Measurements from ENCODE around the gene ACSL4.

Gene ACSL4

DNA sequence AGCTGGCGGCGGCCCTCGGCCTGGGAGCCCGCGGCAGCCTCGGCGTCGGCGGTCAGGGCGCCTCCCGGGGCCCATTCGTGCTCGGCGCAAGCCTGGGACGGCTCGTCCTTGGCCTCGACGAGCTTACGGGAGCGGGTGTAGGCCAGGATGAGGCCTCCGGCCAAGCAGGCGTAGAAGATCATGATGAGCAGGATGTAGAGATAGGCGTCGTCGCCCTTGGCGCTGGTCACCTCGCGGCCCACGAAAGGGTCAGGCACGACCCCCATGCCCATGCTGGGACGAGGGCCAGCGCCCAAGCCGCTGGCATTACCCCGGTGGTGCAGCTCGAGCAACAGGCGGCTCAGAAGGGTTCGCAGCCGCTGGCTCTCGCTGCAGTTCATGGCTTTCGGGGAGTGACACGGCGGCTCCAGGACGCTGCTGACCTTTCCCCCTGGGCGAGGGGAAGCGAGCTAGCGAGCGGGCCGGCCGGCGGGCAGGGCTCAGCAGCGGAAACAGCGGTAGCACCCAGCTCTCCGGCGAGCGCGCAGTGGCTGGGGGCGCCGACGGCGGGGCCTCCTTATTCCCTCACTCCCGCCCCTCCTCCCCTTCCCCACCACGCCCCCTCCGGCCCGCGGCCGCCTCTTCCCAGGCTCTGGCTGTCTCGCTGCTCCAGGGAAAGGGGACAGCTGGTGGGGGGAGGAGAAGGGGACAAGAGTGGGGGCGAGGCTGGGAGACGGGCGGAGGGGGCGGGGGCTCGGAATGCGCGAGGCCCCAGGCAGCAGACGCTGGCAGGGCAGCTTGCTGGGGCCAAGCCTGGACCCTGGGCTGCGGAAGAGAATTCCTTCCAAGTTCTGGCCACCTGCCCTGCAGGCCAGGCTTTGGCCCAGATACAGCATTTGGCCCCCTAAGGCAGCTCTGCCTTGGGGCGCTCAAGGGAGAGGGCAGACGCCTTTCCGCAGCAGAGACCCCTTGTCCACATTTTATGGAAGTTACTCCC is 108.1 kb downstream of the ACSL4 start, which contains the start of gene KCNE5:
TSS of gene KCNE5 (minus strand) at position 532 of the 976 bp plus-strand sequence. CDS start at position 380, 152 bp downstream.
- Histone ChIP-seq H3F3A (ENCODE audit: low read depth) (no peaks in the 10 kb centered on the region), H4K20me1 (ENCODE audit: insufficient read depth, low read length, poor library complexity, severe bottlenecking) (no peaks in the 10 kb centered on the region), H3K4me3 (ENCODE audit: low read length, poor library complexity, severe bottlenecking) (no peak within 1 kb of the TSS), H3K9me2 (replicated peaks; ENCODE audit: low read depth, low read length) (no peaks in the 10 kb centered on the region), H3K79me2 (ENCODE audit: insufficient read depth, low read length) (no peaks in the 10 kb centered on the region), H3K4me2 (ENCODE audit: low read depth, low read length, poor library complexity, severe bottlenecking) (no peak within 1 kb of the TSS), H3K27me3 (ENCODE audit: insufficient read depth, low read length, poor library complexity, severe bottlenecking) (no peaks in the 10 kb centered on the region), H3K36me3 (ENCODE audit: insufficient read depth, low read length) (no peaks in the 10 kb centered on the region), H2AFZ (ENCODE audit: low read length) (no peak within 1 kb of the TSS), H3K4me1 (ENCODE audit: insufficient read depth, low read length, poor library complexity, severe bottlenecking) (peaks cover 17% of the 10 kb centered on the region), H3K9me3 (ENCODE audit: insufficient read depth, low read depth, low read length) (no peaks in the 10 kb centered on the region; the same call in 1 of the 2 replicates), H3K9ac (ENCODE audit: low read depth, low read length, poor library complexity, severe bottlenecking) (no peak within 1 kb of the TSS)
- no peak for TF ChIP-seq EZH2phosphoT487 (IDR thresholded peaks at IDR 0.05; ENCODE audit: borderline replicate concordance)
- TF ChIP-seq, protein P1, sequence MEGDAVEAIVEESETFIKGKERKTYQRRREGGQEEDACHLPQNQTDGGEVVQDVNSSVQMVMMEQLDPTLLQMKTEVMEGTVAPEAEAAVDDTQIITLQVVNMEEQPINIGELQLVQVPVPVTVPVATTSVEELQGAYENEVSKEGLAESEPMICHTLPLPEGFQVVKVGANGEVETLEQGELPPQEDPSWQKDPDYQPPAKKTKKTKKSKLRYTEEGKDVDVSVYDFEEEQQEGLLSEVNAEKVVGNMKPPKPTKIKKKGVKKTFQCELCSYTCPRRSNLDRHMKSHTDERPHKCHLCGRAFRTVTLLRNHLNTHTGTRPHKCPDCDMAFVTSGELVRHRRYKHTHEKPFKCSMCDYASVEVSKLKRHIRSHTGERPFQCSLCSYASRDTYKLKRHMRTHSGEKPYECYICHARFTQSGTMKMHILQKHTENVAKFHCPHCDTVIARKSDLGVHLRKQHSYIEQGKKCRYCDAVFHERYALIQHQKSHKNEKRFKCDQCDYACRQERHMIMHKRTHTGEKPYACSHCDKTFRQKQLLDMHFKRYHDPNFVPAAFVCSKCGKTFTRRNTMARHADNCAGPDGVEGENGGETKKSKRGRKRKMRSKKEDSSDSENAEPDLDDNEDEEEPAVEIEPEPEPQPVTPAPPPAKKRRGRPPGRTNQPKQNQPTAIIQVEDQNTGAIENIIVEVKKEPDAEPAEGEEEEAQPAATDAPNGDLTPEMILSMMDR (conservative IDR thresholded peaks at IDR 0.05; ENCODE audit: low read length): no peak

DNA sequence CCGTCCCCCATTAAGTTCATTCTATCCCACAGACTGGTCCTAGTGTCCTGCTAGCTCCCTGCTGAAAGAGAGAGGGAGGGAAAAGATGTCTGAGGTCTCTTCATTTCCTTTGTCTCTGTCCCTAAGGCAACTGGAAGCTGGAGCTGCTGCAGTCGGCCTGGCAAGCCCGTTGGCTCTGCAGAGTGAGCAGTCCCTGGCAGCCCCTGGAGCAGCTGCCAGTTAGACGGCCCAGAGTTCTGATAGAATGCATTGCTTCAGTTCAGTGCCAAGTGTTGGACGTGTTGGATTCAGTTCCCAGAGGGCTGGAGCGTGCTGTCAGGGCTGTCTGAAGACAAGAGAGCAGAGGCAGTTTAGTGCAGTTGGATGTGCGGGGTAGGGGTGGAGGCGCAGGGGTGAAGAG is 109.1 kb downstream of the ACSL4 start:
- Histone ChIP-seq H3K27me3 (ENCODE audit: insufficient read depth, low read length, poor library complexity, severe bottlenecking) (no peaks in the 10 kb centered on the region), H2AFZ (ENCODE audit: low read length) (no peak overlapping the region), H3K4me1 (ENCODE audit: insufficient read depth, low read length, poor library complexity, severe bottlenecking) (peaks cover 26% of the 10 kb centered on the region), H3K9me3 (ENCODE audit: insufficient read depth, low read depth, low read length) (no peaks in the 10 kb centered on the region; the same call in 1 of the 2 replicates), H3K4me2 (ENCODE audit: low read depth, low read length, poor library complexity, severe bottlenecking) (no peak overlapping the region), H4K20me1 (ENCODE audit: insufficient read depth, low read length, poor library complexity, severe bottlenecking) (no peaks in the 10 kb centered on the region), H3K4me3 (ENCODE audit: low read length, poor library complexity, severe bottlenecking) (no peak overlapping the region), H3K36me3 (ENCODE audit: insufficient read depth, low read length) (no peaks in the 10 kb centered on the region), H3K9me2 (replicated peaks; ENCODE audit: low read depth, low read length) (no peaks in the 10 kb centered on the region), H3K79me2 (ENCODE audit: insufficient read depth, low read length) (no peaks in the 10 kb centered on the region), H3F3A (ENCODE audit: low read depth) (no peaks in the 10 kb centered on the region), H3K9ac (ENCODE audit: low read depth, low read length, poor library complexity, severe bottlenecking) (no peak overlapping the region)
- TF ChIP-seq, protein P1 (conservative IDR thresholded peaks at IDR 0.05; ENCODE audit: low read length): no peak
- TF ChIP-seq EZH2phosphoT487 (IDR thresholded peaks at IDR 0.05; ENCODE audit: borderline replicate concordance): no peak

DNA sequence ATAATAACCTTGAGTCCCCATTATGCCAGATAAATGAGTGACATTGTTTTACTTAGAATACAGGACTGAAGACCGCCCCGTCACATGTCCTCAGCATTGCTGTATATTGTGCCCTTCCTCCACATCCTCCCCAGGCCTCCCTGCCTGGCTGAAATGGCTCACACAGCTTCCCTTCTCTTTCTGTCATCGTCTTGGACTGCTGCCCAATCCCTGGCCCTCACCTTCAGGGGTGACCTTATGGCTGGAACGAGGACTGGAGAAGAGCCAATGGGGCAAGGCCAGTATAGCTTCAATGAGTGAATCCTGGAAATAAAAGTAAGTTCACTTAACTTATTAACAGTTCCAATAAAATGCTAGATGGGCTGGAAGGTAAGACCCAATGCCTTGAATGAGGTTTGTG is 110.8 kb downstream of the ACSL4 start:
- Histone ChIP-seq H3K9ac (ENCODE audit: low read depth, low read length, poor library complexity, severe bottlenecking) (no peak overlapping the region), H3K9me3 (ENCODE audit: insufficient read depth, low read depth, low read length) (no peaks in the 10 kb centered on the region; the same call in 1 of the 2 replicates), H3K79me2 (ENCODE audit: insufficient read depth, low read length) (no peaks in the 10 kb centered on the region), H3K36me3 (ENCODE audit: insufficient read depth, low read length) (no peaks in the 10 kb centered on the region), H3K4me3 (ENCODE audit: low read length, poor library complexity, severe bottlenecking) (no peak overlapping the region), H2AFZ (ENCODE audit: low read length) (no peak overlapping the region), H3K9me2 (replicated peaks; ENCODE audit: low read depth, low read length) (no peaks in the 10 kb centered on the region), H3F3A (ENCODE audit: low read depth) (no peaks in the 10 kb centered on the region), H3K4me2 (ENCODE audit: low read depth, low read length, poor library complexity, severe bottlenecking) (no peak overlapping the region), H3K27me3 (ENCODE audit: insufficient read depth, low read length, poor library complexity, severe bottlenecking) (no peaks in the 10 kb centered on the region), H3K4me1 (ENCODE audit: insufficient read depth, low read length, poor library complexity, severe bottlenecking) (peaks cover 17% of the 10 kb centered on the region), H4K20me1 (ENCODE audit: insufficient read depth, low read length, poor library complexity, severe bottlenecking) (no peaks in the 10 kb centered on the region)
- TF ChIP-seq EZH2phosphoT487 (IDR thresholded peaks at IDR 0.05; ENCODE audit: borderline replicate concordance): no peak

Measured in Loucy (cell line).